ENCODE data around the gene C6orf163.

The C6orf163 gene

GRCh38 chr6:87408721-87409155 lies 64.1 kb downstream of the C6orf163 start:
- DNase-seq (ENCODE audit: extremely low spot score), result no peak
- POLR2A ChIA-PET, result interaction anchor here (0.5 kb wide), 1 partner anchor 348 kb away, joined by 5 read pairs; no protein-coding TSS in a partner anchor
- CTCF ChIA-PET, result interaction anchor here (1.0 to 2.6 kb wide), 4 partner anchors 12 to 27 kb away, joined by 3 to 13 read pairs (median 4); no protein-coding TSS in a partner anchor
- TF ChIP-seq, protein P1, sequence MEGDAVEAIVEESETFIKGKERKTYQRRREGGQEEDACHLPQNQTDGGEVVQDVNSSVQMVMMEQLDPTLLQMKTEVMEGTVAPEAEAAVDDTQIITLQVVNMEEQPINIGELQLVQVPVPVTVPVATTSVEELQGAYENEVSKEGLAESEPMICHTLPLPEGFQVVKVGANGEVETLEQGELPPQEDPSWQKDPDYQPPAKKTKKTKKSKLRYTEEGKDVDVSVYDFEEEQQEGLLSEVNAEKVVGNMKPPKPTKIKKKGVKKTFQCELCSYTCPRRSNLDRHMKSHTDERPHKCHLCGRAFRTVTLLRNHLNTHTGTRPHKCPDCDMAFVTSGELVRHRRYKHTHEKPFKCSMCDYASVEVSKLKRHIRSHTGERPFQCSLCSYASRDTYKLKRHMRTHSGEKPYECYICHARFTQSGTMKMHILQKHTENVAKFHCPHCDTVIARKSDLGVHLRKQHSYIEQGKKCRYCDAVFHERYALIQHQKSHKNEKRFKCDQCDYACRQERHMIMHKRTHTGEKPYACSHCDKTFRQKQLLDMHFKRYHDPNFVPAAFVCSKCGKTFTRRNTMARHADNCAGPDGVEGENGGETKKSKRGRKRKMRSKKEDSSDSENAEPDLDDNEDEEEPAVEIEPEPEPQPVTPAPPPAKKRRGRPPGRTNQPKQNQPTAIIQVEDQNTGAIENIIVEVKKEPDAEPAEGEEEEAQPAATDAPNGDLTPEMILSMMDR (IDR thresholded peaks at IDR 0.05; ENCODE audit: control extremely low read depth, extremely low read depth, low read depth, missing control alignments), result no peak

All from GM10248 (cell line).